IMR-90 (cell line): ENCODE measurements around the gene ESYT3. TPM values are rescaled to one million over a fixed set of nuclear protein-coding genes. Genes with fewer than 3 reads are reported as not detected.

ENCODE experiments used
- ATAC-seq: fragments of 200-7000 bp; cut with Tn5 transposase; 2 replicates; pipeline ENCODE4 v1.9.1; 2020; ENCODE audit warnings: low read depth, mild to moderate bottlenecking, moderate library complexity
- BruUV-seq: library from RNA; stranded (reverse); fragments of 400-500 nt; replicated peaks from 2 replicates; lab custom pipeline; 2021; lab: Mats Ljungman, UMichigan
- CTCF ChIA-PET: fragments of 300-600 bp; formaldehyde crosslinking; extraction: SDS; loops from one replicate; lab custom pipeline; 2021; ENCODE audit warnings: antibody characterized with exemption; lab: Yijun Ruan, JAX
- POLR2A ChIA-PET: fragments of 300-600 bp; sonication (Branson Sonifier 250); formaldehyde crosslinking; loops from one replicate; lab custom pipeline; 2022; ENCODE audit warnings: antibody characterized with exemption; ENCODE audit not compliant: unreplicated experiment; lab: Charles Lee
- DNase-seq: peaks from one replicate; pipeline ENCODE4 v3.0.0; 2013
- H2AFZ ChIP-seq: replicated peaks from 2 replicates; pipeline ENCODE3; 2013; ENCODE audit warnings: low read length, mild to moderate bottlenecking; ENCODE audit not compliant: poor library complexity
- H2AK5ac ChIP-seq: 2 replicates; pipeline ENCODE4 v1.6.1; 2013; ENCODE audit warnings: low read depth, low read length, inconsistent platforms
- H2AK9ac ChIP-seq: replicated peaks from 2 replicates; pipeline ENCODE3; 2013; ENCODE audit warnings: mild to moderate bottlenecking, low read depth, low read length, moderate library complexity; ENCODE audit not compliant: poor library complexity
- H2BK120ac ChIP-seq: 2 replicates; pipeline ENCODE4 v1.6.1; 2013; ENCODE audit warnings: low read depth, low read length, inconsistent platforms
- H2BK15ac ChIP-seq: 3 replicates; pipeline ENCODE4 v1.6.1; 2013; ENCODE audit warnings: low read depth, low read length, inconsistent platforms
- H2BK20ac ChIP-seq: 2 replicates; pipeline ENCODE4 v1.6.1; 2013; ENCODE audit warnings: low read depth, mild to moderate bottlenecking, inconsistent platforms, low read length, moderate library complexity
- H2BK5ac ChIP-seq: 2 replicates; pipeline ENCODE4 v1.6.1; 2013; ENCODE audit warnings: mild to moderate bottlenecking, low read depth, low read length, inconsistent platforms; ENCODE audit not compliant: poor library complexity, severe bottlenecking
- H3K14ac ChIP-seq: replicated peaks from 2 replicates; pipeline ENCODE4 v1.6.1; 2013; ENCODE audit warnings: low read depth, low read length, inconsistent platforms
- H3K18ac ChIP-seq: 2 replicates; pipeline ENCODE4 v1.6.1; 2013; ENCODE audit warnings: low read depth, low read length, control low read depth
- H3K23ac ChIP-seq: 2 replicates; pipeline ENCODE4 v1.6.1; 2013; ENCODE audit warnings: low read depth, low read length, inconsistent platforms
- H3K27ac ChIP-seq: 2 replicates; pipeline ENCODE4 v1.5.1; 2013; ENCODE audit warnings: mild to moderate bottlenecking, control low read depth, low read length; ENCODE audit not compliant: insufficient read depth
- H3K27me3 ChIP-seq: 2 replicates; pipeline ENCODE4 v1.6.1; 2013; ENCODE audit warnings: low read length; ENCODE audit not compliant: control insufficient read depth, insufficient read depth
- H3K36me3 ChIP-seq: 2 replicates; pipeline ENCODE4 v1.6.1; 2013; ENCODE audit warnings: low read length, mixed read lengths; ENCODE audit not compliant: control insufficient read depth, insufficient read depth
- H3K4ac ChIP-seq: 2 replicates; pipeline ENCODE4 v1.6.1; 2013; ENCODE audit warnings: low read depth, low read length, inconsistent platforms
- H3K4me1 ChIP-seq: 2 replicates; pipeline ENCODE4 v1.6.1; 2013; ENCODE audit warnings: low read length, mixed read lengths; ENCODE audit not compliant: control insufficient read depth, insufficient read depth
- H3K4me2 ChIP-seq: 2 replicates; pipeline ENCODE4 v1.6.1; 2013; ENCODE audit warnings: low read depth, mild to moderate bottlenecking, control low read depth, low read length, moderate library complexity
- H3K4me3 ChIP-seq: 2 replicates; pipeline ENCODE4 v1.5.1; 2013; ENCODE audit warnings: low read depth, mild to moderate bottlenecking, control low read depth, low read length, moderate library complexity; ENCODE audit not compliant: insufficient read depth
- H3K56ac ChIP-seq: 2 replicates; pipeline ENCODE4 v1.6.1; 2013; ENCODE audit warnings: low read length, inconsistent platforms; ENCODE audit not compliant: insufficient read depth; ENCODE audit errors: extremely low read depth
- H3K79me1 ChIP-seq, 2 experiments: 2 replicates each; pipeline ENCODE4 v1.6.1; 2013; ENCODE audit warnings: low read length in 2 of 2, inconsistent platforms in 1 of 2, low read depth in 1 of 2
- H3K9ac ChIP-seq: 2 replicates; pipeline ENCODE4 v1.6.1; 2013; ENCODE audit warnings: low read depth, low read length, control low read depth
- H3K9me1 ChIP-seq: 2 replicates; pipeline ENCODE4 v1.6.1; 2013; ENCODE audit warnings: low read length, inconsistent platforms; ENCODE audit not compliant: insufficient read depth
- H3K9me3 ChIP-seq: 2 replicates; pipeline ENCODE4 v1.6.1; 2013; ENCODE audit warnings: low read length; ENCODE audit not compliant: control insufficient read depth, insufficient read depth
- H4K20me1 ChIP-seq: 2 replicates; pipeline ENCODE4 v1.6.1; 2013; ENCODE audit warnings: low read length, inconsistent platforms; ENCODE audit not compliant: insufficient read depth
- H4K5ac ChIP-seq: 2 replicates; pipeline ENCODE4 v1.6.1; 2013; ENCODE audit warnings: mild to moderate bottlenecking, low read depth, low read length, control low read depth
- H4K8ac ChIP-seq, 2 experiments: 2 replicates each; pipeline ENCODE4 v1.6.1; 2013; ENCODE audit warnings: low read depth in 2 of 2, low read length in 2 of 2, control low read depth in 1 of 2, inconsistent platforms in 1 of 2
- H4K91ac ChIP-seq: 2 replicates; pipeline ENCODE4 v1.6.1; 2013; ENCODE audit warnings: low read depth, low read length, inconsistent platforms; ENCODE audit not compliant: insufficient read depth
- BHLHE40 ChIP-seq: fragments of 150-350 bp; IDR thresholded peaks from 2 replicates; pipeline ENCODE4 v1.6.1; 2016; ENCODE audit warnings: mild to moderate bottlenecking, low read depth, low read length
- CEBPB ChIP-seq: IDR thresholded peaks from 2 replicates; pipeline ENCODE4 v1.6.1; 2012; ENCODE audit warnings: low read depth, low read length, improper control_type of control experiment
- CHD1 ChIP-seq: IDR thresholded peaks from 2 replicates; pipeline ENCODE4 v1.6.1; 2012; ENCODE audit warnings: low read depth, low read length, improper control_type of control experiment
- CTCF ChIP-seq: conservative IDR thresholded peaks from 2 replicates; pipeline ENCODE4 v1.5.1; 2012; ENCODE audit warnings: mild to moderate bottlenecking, low read depth, low read length, improper control_type of control experiment
- FOS ChIP-seq: fragments of 150-350 bp; IDR thresholded peaks from 2 replicates; pipeline ENCODE4 v1.6.1; 2016; ENCODE audit warnings: low read depth, low read length
- MAFK ChIP-seq: IDR thresholded peaks from 2 replicates; pipeline ENCODE4 v1.6.1; 2012; ENCODE audit warnings: low read depth, low read length, improper control_type of control experiment
- MXI1 ChIP-seq: IDR thresholded peaks from 2 replicates; pipeline ENCODE4 v1.6.1; 2012; ENCODE audit warnings: low read depth, mild to moderate bottlenecking, low read length, moderate library complexity, borderline replicate concordance
- NFE2L2 ChIP-seq: fragments of 150-350 bp; IDR thresholded peaks from 2 replicates; pipeline ENCODE4 v1.6.1; 2016; ENCODE audit warnings: low read depth, mild to moderate bottlenecking, low read length
- RAD21 ChIP-seq: IDR thresholded peaks from 2 replicates; pipeline ENCODE4 v1.6.1; 2012; ENCODE audit warnings: low read length, improper control_type of control experiment
- RCOR1 ChIP-seq: IDR thresholded peaks from 2 replicates; pipeline ENCODE4 v1.6.1; 2012; ENCODE audit warnings: mild to moderate bottlenecking, low read length, improper control_type of control experiment; ENCODE audit not compliant: insufficient replicate concordance
- SMC3 ChIP-seq: fragments of 150-350 bp; IDR thresholded peaks from 2 replicates; pipeline ENCODE4 v1.6.1; 2016; ENCODE audit warnings: low read depth, mild to moderate bottlenecking, antibody characterized with exemption, low read length, moderate library complexity
- WGBS, 2 experiments: methylation state at CpG; one replicate each; pipeline versions ENCODE4 v1.1.5 to v1.1.7; 2013; ENCODE audit warnings: missing lambda C conversion rate in 2 of 2; ENCODE audit not compliant: insufficient read length in 1 of 2; ENCODE audit errors: extremely low coverage in 2 of 2; 5-methylcytosine and 5-hydroxymethylcytosine counted together
- dilution Hi-C: fragments of 300-500 bp; cut with HindIII; formaldehyde crosslinking; loops from one replicate; pipeline ENCODE4 v1.14.3; 2018; ENCODE audit warnings: low sequenced_read_pairs; ENCODE audit not compliant: unreplicated experiment
- in situ Hi-C: fragments of 300-500 bp; cut with MboI; formaldehyde crosslinking; loops from 3 replicates; pipeline ENCODE4 v1.14.3; 2019; ENCODE audit warnings: low sequenced_read_pairs, inconsistent platforms, mixed read lengths
- intact Hi-C: fragments of 100-400 bp; cut with micrococcal nuclease; formaldehyde crosslinking; loops from 2 replicates; pipeline ENCODE4 v1.10.0; 2022
- polyA plus RNA-seq, 3 experiments: library from polyadenylated mRNA; depleted of rRNA; stranded (reverse); fragments of >200 nt; gene quantifications; 2 replicates each; pipeline ENCODE4 v1.2.3, GENCODE V29; 2012; ENCODE audit warnings: low replicate concordance in 1 of 3
- total RNA-seq: library from RNA; depleted of rRNA; stranded (reverse); fragments of >200 nt; gene quantifications from 2 replicates; pipeline ENCODE4 v1.2.3, GENCODE V29; 2012
- TF ChIP-seq, protein P1 (sequence below): fragments of 150-350 bp; IDR thresholded peaks from 2 replicates; pipeline ENCODE4 v1.6.1; 2016; ENCODE audit warnings: low read depth, mild to moderate bottlenecking, low read length, moderate library complexity, borderline replicate concordance

ESYT3 gene
- total and polyA plus RNA-seq, 2 of the 4 experiments (the other 2 are of a cell fraction), result under 0.01 to 0.02 TPM

DNA sequence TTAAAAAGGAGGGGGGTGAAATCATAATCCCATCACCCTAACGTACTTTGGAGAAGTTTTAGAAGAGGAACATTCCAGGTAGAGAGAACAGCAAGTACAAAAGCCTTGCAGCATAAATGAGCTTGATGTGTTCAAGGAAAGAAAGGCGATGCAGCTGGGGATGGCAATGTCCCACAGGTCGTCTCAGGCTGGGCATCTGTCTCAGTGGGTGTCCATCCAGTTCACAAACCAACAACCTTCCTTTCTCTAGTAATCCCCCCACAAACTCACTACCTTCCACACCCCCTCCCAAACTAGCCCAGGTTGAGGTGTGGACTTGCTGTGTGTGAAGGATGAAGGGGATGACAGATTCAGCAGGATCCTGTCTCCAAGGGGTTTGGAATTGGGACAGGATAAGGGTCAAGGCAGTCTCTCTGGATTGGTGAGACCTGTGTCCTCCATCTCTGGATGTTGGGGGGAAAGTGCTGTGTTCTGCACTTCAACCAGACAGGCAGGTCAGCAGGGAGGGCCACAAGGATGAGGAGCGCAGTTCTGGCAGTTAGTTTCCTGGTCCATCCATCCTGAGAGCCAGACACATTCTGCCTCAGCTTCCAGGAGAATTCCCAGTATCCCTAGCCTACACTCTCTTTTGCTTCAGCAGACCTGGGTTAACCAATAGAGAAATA is 1.7 kb upstream of the ESYT3 start:
- H3K23ac ChIP-seq, result no peak overlapping the region
- H3K9me1 ChIP-seq, result peaks cover 2% of the 10 kb centered on the region; the same call in 1 of the 2 replicates
- H2BK5ac ChIP-seq, result no peak overlapping the region
- H4K91ac ChIP-seq, result no peak overlapping the region
- no peak overlapping the region for H2BK120ac ChIP-seq
- no peaks in the 10 kb centered on the region for H4K20me1 ChIP-seq
- dilution Hi-C loops, result no loop called here
- no peak overlapping the region for H2BK20ac ChIP-seq
- H3K27ac ChIP-seq, result no peak overlapping the region
- no peak overlapping the region for H2BK15ac ChIP-seq
- intact Hi-C loops, result no loop called here
- BruUV-seq, result no TSS peak
- TF ChIP-seq BHLHE40 (no peak), NFE2L2 (no peak), CTCF (no peak), MAFK (no peak), RAD21 (no peak), RCOR1 (no peak), CHD1 (no peak), SMC3 (no peak), CEBPB (no peak), FOS (no peak), MXI1 (no peak)
- TF ChIP-seq, protein P1, sequence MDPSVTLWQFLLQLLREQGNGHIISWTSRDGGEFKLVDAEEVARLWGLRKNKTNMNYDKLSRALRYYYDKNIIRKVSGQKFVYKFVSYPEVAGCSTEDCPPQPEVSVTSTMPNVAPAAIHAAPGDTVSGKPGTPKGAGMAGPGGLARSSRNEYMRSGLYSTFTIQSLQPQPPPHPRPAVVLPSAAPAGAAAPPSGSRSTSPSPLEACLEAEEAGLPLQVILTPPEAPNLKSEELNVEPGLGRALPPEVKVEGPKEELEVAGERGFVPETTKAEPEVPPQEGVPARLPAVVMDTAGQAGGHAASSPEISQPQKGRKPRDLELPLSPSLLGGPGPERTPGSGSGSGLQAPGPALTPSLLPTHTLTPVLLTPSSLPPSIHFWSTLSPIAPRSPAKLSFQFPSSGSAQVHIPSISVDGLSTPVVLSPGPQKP, result no peak
- H3K4ac ChIP-seq, result no peak overlapping the region
- ATAC-seq (no peak), DNase-seq (no peak)
- no peak overlapping the region for H4K8ac ChIP-seq
- no peak overlapping the region for H3K18ac ChIP-seq
- no peak overlapping the region for H4K5ac ChIP-seq
- in situ Hi-C loops, result no loop called here
- H3K79me1 ChIP-seq, result no peaks in the 10 kb centered on the region
- no peaks in the 10 kb centered on the region for H3K9me3 ChIP-seq
- CTCF ChIA-PET, result no interaction called here
- no peak overlapping the region for H3K14ac ChIP-seq
- peaks cover 57% of the 10 kb centered on the region for H3K27me3 ChIP-seq
- H3K4me1 ChIP-seq, result peaks cover 2% of the 10 kb centered on the region; the same call in 1 of the 2 replicates
- H2AFZ ChIP-seq, result no peak overlapping the region
- no CpG with 5 or more reads among the region's 4 CpGs for WGBS, 2 experiments
- H2AK5ac ChIP-seq, result no peak overlapping the region
- H3K9ac ChIP-seq, result no peak overlapping the region
- no peak overlapping the region for H3K56ac ChIP-seq
- POLR2A ChIA-PET, result no interaction called here
- no peak overlapping the region for H3K4me2 ChIP-seq
- no peak overlapping the region for H2AK9ac ChIP-seq
- no peak overlapping the region for H3K4me3 ChIP-seq
- H3K36me3 ChIP-seq, result no peaks in the 10 kb centered on the region
